H9 (cell line): Measurements from ENCODE around the gene COL4A4. TPM values are rescaled to one million over a fixed set of nuclear protein-coding genes. Genes with fewer than 3 reads are reported as not detected.

ENCODE experiments used
- DNase-seq: peaks from one replicate; pipeline ENCODE4 v3.0.0-alpha.2; 2017
- H2AFZ ChIP-seq: one replicate; pipeline ENCODE4 v1.6.1; 2013; ENCODE audit warnings: mild to moderate bottlenecking, low read length, control low read depth, moderate library complexity
- H2AK5ac ChIP-seq: 2 replicates; pipeline ENCODE4 v1.6.1; 2013; ENCODE audit warnings: low read length, control low read depth, mixed read lengths; ENCODE audit not compliant: insufficient read length
- H2BK120ac ChIP-seq: one replicate; pipeline ENCODE4 v1.6.1; 2013; ENCODE audit warnings: low read depth, mild to moderate bottlenecking, low read length, control low read depth, inconsistent platforms; ENCODE audit not compliant: poor library complexity, severe bottlenecking
- H2BK12ac ChIP-seq: 2 replicates; pipeline ENCODE4 v1.6.1; 2013; ENCODE audit warnings: low read length, control low read depth, mixed read lengths, low read depth; ENCODE audit not compliant: insufficient read length
- H2BK15ac ChIP-seq: 2 replicates; pipeline ENCODE4 v1.6.1; 2013; ENCODE audit warnings: low read depth, low read length, control low read depth
- H2BK20ac ChIP-seq: one replicate; pipeline ENCODE4 v1.6.1; 2013; ENCODE audit warnings: low read depth, mild to moderate bottlenecking, low read length, control low read depth, inconsistent platforms; ENCODE audit not compliant: poor library complexity, severe bottlenecking
- H2BK5ac ChIP-seq: 2 replicates; pipeline ENCODE4 v1.6.1; 2013; ENCODE audit warnings: low read length, control low read depth, mixed read lengths; ENCODE audit not compliant: insufficient read length
- H3K14ac ChIP-seq: 2 replicates; pipeline ENCODE4 v1.6.1; 2013; ENCODE audit warnings: low read length, control low read depth; ENCODE audit not compliant: insufficient read depth
- H3K18ac ChIP-seq: 2 replicates; pipeline ENCODE4 v1.6.1; 2013; ENCODE audit warnings: low read depth, mild to moderate bottlenecking, mixed read lengths, low read length, control low read depth; ENCODE audit not compliant: insufficient read length
- H3K23ac ChIP-seq: 2 replicates; pipeline ENCODE4 v1.6.1; 2013; ENCODE audit warnings: low read length, control low read depth, mixed read lengths, low read depth; ENCODE audit not compliant: insufficient read length
- H3K23me2 ChIP-seq: 2 replicates; pipeline ENCODE4 v1.6.1; 2013; ENCODE audit warnings: low read depth, mild to moderate bottlenecking, mixed read lengths, low read length, control low read depth; ENCODE audit not compliant: insufficient read length, poor library complexity, severe bottlenecking
- H3K27ac ChIP-seq: 2 replicates; pipeline ENCODE4 v1.5.1; 2013; ENCODE audit warnings: low read length, control low read depth, mixed read lengths, low read depth; ENCODE audit not compliant: insufficient read length
- H3K27me3 ChIP-seq: 2 replicates; pipeline ENCODE4 v1.6.1; 2013; ENCODE audit warnings: low read length, control low read depth, inconsistent platforms; ENCODE audit not compliant: insufficient read depth
- H3K4ac ChIP-seq: 2 replicates; pipeline ENCODE4 v1.6.1; 2013; ENCODE audit warnings: low read depth, mild to moderate bottlenecking, control low read depth, inconsistent platforms, low read length, moderate library complexity
- H3K4me1 ChIP-seq: 2 replicates; pipeline ENCODE4 v1.6.1; 2013; ENCODE audit warnings: low read length, control low read depth, inconsistent platforms; ENCODE audit not compliant: insufficient read depth
- H3K4me2 ChIP-seq: 2 replicates; pipeline ENCODE4 v1.6.1; 2013; ENCODE audit warnings: low read length, control low read depth, mixed read lengths; ENCODE audit not compliant: insufficient read length, insufficient read depth
- H3K56ac ChIP-seq: 2 replicates; pipeline ENCODE4 v1.6.1; 2013; ENCODE audit warnings: low read depth, mild to moderate bottlenecking, mixed read lengths, low read length, control low read depth; ENCODE audit not compliant: insufficient read length
- H3K79me1 ChIP-seq: 2 replicates; pipeline ENCODE4 v1.6.1; 2013; ENCODE audit warnings: low read depth, mild to moderate bottlenecking, moderate library complexity, low read length, control low read depth, inconsistent platforms; ENCODE audit not compliant: insufficient read depth, poor library complexity, severe bottlenecking
- H3K79me2 ChIP-seq: 2 replicates; pipeline ENCODE4 v1.6.1; 2013; ENCODE audit warnings: low read length, control low read depth, inconsistent platforms; ENCODE audit not compliant: insufficient read depth
- H3K9ac ChIP-seq: 2 replicates; pipeline ENCODE4 v1.6.1; 2013; ENCODE audit warnings: low read length, control low read depth, mixed read lengths; ENCODE audit not compliant: insufficient read length; ENCODE audit errors: extremely low read depth
- H3K9me3 ChIP-seq: one replicate; pipeline ENCODE4 v1.6.1; 2013; ENCODE audit warnings: low read depth, low read length, inconsistent platforms; ENCODE audit not compliant: control insufficient read depth
- H3T11ph ChIP-seq: one replicate; pipeline ENCODE4 v1.6.1; 2013; ENCODE audit warnings: mild to moderate bottlenecking, low read length, control low read depth, inconsistent platforms
- H4K20me1 ChIP-seq: one replicate; pipeline ENCODE4 v1.6.1; 2013; ENCODE audit not compliant: control insufficient read depth, insufficient read length, insufficient read depth
- H4K5ac ChIP-seq: 2 replicates; pipeline ENCODE4 v1.6.1; 2013; ENCODE audit warnings: low read depth, mild to moderate bottlenecking, mixed read lengths, low read length, control low read depth; ENCODE audit not compliant: insufficient read length
- H4K8ac ChIP-seq: replicated peaks from 2 replicates; pipeline ENCODE4 v1.6.1; 2013; ENCODE audit warnings: low read length, control low read depth, mixed read lengths, low read depth; ENCODE audit not compliant: insufficient read length
- H4K91ac ChIP-seq: 2 replicates; pipeline ENCODE4 v1.6.1; 2013; ENCODE audit warnings: low read depth, mild to moderate bottlenecking, moderate library complexity, mixed read lengths, low read length, control low read depth; ENCODE audit not compliant: insufficient read length
- H3K27ac Mint-ChIP-seq, 3 experiments: 2 replicates in 2 of 3; 3 replicates in 1 of 3; pipeline ENCODE4 v1.8.0; 2020 to 2021; ENCODE audit warnings: mixed read lengths in 3 of 3, mild to moderate bottlenecking in 1 of 3, moderate library complexity in 1 of 3
- H3K27me3 Mint-ChIP-seq: 2 replicates; pipeline ENCODE4 v1.8.0; 2021; ENCODE audit warnings: low read depth, mild to moderate bottlenecking, moderate library complexity, mixed read lengths
- H3K36me3 Mint-ChIP-seq, 3 experiments: 2 replicates in 2 of 3; 3 replicates in 1 of 3; pipeline ENCODE4 v1.8.0; 2020 to 2021; ENCODE audit warnings: low read depth in 3 of 3, mixed read lengths in 3 of 3; ENCODE audit not compliant: insufficient read depth in 1 of 3
- H3K4me1 Mint-ChIP-seq, 2 experiments: 2 replicates each; pipeline ENCODE4 v1.8.0; 2020; ENCODE audit warnings: mixed read lengths in 2 of 2
- H3K4me3 Mint-ChIP-seq, 2 experiments: 2 replicates in 1 of 2; 3 replicates in 1 of 2; pipeline ENCODE4 v1.8.0; 2020 to 2021; ENCODE audit warnings: mild to moderate bottlenecking in 2 of 2, mixed read lengths in 2 of 2, moderate library complexity in 1 of 2
- H3K9me3 Mint-ChIP-seq, 2 experiments: 2 replicates in 1 of 2; 3 replicates in 1 of 2; pipeline ENCODE4 v1.8.0; 2020; ENCODE audit warnings: mild to moderate bottlenecking in 2 of 2, mixed read lengths in 2 of 2, moderate library complexity in 1 of 2
- WGBS: extraction: QIAGEN DNeasy Blood & Tissue Kit; methylation state at CpG from one replicate; pipeline ENCODE4 v1.1.7; 2013; ENCODE audit warnings: missing lambda C conversion rate, low lambda C conversion rate, mixed read lengths; ENCODE audit not compliant: insufficient read length; ENCODE audit errors: extremely low coverage; 5-methylcytosine and 5-hydroxymethylcytosine counted together
- total RNA-seq: library from RNA; stranded (reverse); gene quantifications from 2 replicates; pipeline ENCODE4 v1.2.1, GENCODE V29; 2021
- TF ChIP-seq, protein P1 (sequence below): fragments of 200-600 bp; sonication (generic); conservative IDR thresholded peaks from 3 replicates; pipeline ENCODE4 v1.8.0; 2021; ENCODE audit warnings: antibody characterized with exemption, mild to moderate bottlenecking

The COL4A4 gene
- total RNA-seq, 1 experiment from 2014 or later: 0.92 TPM

DNA sequence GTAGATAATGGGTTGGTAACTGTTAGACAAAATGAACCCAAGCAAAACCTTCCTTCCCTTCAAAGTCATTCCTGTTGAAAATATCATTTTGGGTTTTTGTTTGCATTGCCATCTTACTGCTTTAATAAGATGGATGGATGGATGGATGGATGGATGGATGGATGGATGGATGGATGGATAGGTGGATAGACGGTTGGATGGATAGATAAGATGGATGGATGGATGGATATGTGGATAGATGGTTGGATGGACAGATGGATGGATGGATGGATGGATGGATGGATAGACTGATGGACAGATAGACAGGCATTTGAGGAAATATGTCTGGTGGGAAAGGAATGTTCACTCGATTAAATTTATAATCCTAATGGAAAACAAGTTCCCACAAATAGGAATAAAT lies 133.2 kb downstream of the COL4A4 start:
- H3K4me3 Mint-ChIP-seq: no peak overlapping the region
- no peak overlapping the region for H3K18ac ChIP-seq
- WGBS: 100% methylated on average over 1 of the region's 2 CpGs

More for the DNA sequence above, 133.2 kb downstream of the COL4A4 start:
- no peak overlapping the region for H3K4me2 ChIP-seq
- H3K36me3 Mint-ChIP-seq: no peaks in the 10 kb centered on the region
- H3K27ac ChIP-seq: no peak overlapping the region
- H3K27me3 Mint-ChIP-seq: no peaks in the 10 kb centered on the region
- DNase-seq: no peak
- H4K91ac ChIP-seq: no peak overlapping the region
- no peak overlapping the region for H3K23ac ChIP-seq
- H2BK12ac ChIP-seq: no peak overlapping the region
- no peak overlapping the region for H2AK5ac ChIP-seq
- no peak overlapping the region for H2AFZ ChIP-seq
- no peak overlapping the region for H2BK5ac ChIP-seq
- no peak overlapping the region for H3K4ac ChIP-seq
- H4K8ac ChIP-seq: no peak overlapping the region
- H2BK15ac ChIP-seq: no peak overlapping the region
- no peak overlapping the region for H3K14ac ChIP-seq
- H3K4me1 Mint-ChIP-seq: peaks cover 3 to 7% of the 10 kb centered on the region in 2 experiments; a peak in 1 of 4 replicates
- H3K27me3 ChIP-seq: no peaks in the 10 kb centered on the region
- no peaks in the 10 kb centered on the region for H3K79me1 ChIP-seq
- no peaks in the 10 kb centered on the region for H3K4me1 ChIP-seq
- H3K23me2 ChIP-seq: no peaks in the 10 kb centered on the region
- H4K20me1 ChIP-seq: no peaks in the 10 kb centered on the region
- no peaks in the 10 kb centered on the region for H3K9me3 ChIP-seq
- no peak overlapping the region for H3T11ph ChIP-seq
- no peak overlapping the region for H3K56ac ChIP-seq
- H4K5ac ChIP-seq: no peak overlapping the region
- no peak overlapping the region for H2BK120ac ChIP-seq
- H3K9me3 Mint-ChIP-seq: no peaks in the 10 kb centered on the region
- no peak overlapping the region for H3K27ac Mint-ChIP-seq
- TF ChIP-seq, protein P1, sequence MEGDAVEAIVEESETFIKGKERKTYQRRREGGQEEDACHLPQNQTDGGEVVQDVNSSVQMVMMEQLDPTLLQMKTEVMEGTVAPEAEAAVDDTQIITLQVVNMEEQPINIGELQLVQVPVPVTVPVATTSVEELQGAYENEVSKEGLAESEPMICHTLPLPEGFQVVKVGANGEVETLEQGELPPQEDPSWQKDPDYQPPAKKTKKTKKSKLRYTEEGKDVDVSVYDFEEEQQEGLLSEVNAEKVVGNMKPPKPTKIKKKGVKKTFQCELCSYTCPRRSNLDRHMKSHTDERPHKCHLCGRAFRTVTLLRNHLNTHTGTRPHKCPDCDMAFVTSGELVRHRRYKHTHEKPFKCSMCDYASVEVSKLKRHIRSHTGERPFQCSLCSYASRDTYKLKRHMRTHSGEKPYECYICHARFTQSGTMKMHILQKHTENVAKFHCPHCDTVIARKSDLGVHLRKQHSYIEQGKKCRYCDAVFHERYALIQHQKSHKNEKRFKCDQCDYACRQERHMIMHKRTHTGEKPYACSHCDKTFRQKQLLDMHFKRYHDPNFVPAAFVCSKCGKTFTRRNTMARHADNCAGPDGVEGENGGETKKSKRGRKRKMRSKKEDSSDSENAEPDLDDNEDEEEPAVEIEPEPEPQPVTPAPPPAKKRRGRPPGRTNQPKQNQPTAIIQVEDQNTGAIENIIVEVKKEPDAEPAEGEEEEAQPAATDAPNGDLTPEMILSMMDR: no peak
- no peak overlapping the region for H3K9ac ChIP-seq
- no peaks in the 10 kb centered on the region for H3K79me2 ChIP-seq
- no peak overlapping the region for H2BK20ac ChIP-seq
